ENCODE measurements around the gene ICAM3. TPM values are rescaled to one million over a fixed set of nuclear protein-coding genes. Genes with fewer than 3 reads are reported as not detected.
A peak's percentile ranks its signal among the peaks of the same experiment; 100 is the strongest.

ICAM3 gene
- total RNA-seq, 1 donor from 2014 or later, result 7.9 TPM

DNA sequence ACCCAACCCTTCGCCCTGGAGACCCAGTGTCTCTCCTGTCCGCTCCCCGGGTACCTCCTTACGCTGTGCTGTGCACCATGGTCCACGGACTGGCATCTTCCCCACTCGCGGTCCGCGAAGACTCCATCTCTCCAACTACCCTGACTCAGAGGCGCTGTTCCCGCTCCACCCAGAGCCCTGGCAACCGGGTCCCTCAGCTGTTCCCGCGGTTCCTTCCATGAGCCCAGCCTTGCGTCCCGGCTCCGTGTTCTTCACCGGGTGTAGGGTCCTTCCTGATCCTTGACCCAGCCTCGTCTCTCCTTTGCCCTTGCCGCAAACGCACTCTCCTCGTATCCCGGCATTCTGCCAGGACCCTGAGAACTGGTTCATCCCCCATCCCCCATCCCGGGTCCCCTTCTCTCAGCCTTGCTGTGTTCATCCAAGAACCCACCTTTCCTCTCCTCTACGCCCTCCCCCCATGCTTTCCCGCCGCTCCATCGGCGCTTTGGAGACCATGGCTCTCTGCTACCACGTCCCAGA is 49.0 kb downstream of the ICAM3 start:
- peak in 1 of 2 donors; percentile 92 for DNase-seq (ENCODE audit: extremely low spot score in 2 of 2)
- H3K4me1 ChIP-seq, result peaks cover 86% of the 10 kb centered on the region
- H3K27me3 ChIP-seq, result peaks cover 24% of the 10 kb centered on the region
- TF ChIP-seq POLR2A (IDR thresholded peaks at IDR 0.05), result no peak
- no peak for TF ChIP-seq POLR2AphosphoS5 (IDR thresholded peaks at IDR 0.05; ENCODE audit: insufficient read depth in 1 of 2, low read depth in 1 of 2)
- TF ChIP-seq, protein P1, sequence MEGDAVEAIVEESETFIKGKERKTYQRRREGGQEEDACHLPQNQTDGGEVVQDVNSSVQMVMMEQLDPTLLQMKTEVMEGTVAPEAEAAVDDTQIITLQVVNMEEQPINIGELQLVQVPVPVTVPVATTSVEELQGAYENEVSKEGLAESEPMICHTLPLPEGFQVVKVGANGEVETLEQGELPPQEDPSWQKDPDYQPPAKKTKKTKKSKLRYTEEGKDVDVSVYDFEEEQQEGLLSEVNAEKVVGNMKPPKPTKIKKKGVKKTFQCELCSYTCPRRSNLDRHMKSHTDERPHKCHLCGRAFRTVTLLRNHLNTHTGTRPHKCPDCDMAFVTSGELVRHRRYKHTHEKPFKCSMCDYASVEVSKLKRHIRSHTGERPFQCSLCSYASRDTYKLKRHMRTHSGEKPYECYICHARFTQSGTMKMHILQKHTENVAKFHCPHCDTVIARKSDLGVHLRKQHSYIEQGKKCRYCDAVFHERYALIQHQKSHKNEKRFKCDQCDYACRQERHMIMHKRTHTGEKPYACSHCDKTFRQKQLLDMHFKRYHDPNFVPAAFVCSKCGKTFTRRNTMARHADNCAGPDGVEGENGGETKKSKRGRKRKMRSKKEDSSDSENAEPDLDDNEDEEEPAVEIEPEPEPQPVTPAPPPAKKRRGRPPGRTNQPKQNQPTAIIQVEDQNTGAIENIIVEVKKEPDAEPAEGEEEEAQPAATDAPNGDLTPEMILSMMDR (IDR thresholded peaks at IDR 0.05), result no peak
- H3K27ac ChIP-seq, result no peak overlapping the region
- peak overlapping the region; percentile 37 to 56 for H3K4me3 ChIP-seq
- intact Hi-C loops (cut with DNase I), result no loop called here
- peaks cover 0 to 2% of the 10 kb centered on the region in 2 donors for H3K36me3 ChIP-seq
- no peaks in the 10 kb centered on the region for H3K9me3 ChIP-seq

DNA sequence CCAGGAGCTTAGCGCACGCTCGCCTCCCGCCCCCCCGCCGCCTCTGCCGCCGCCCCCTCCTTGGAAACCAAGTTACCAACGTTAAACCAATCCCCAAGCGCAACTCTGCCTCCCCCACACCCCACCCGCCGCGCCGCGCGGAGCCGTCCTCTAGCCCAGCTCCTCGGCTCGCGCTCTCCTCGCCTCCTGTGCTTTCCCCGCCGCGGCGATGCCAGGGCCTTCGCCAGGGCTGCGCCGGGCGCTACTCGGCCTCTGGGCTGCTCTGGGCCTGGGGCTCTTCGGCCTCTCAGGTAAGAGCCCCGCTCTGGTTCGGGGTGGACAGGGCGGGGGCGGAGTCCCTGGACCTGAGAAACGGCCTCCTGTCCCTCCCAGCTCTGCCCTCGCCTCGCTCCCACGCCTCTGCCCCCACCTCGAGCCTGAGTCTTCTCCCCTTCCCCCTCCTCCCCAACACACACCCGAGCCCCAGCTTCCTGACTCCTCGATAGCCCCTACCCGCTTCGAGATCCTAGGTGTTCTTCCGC is 49.5 kb downstream of the ICAM3 start, which contains the start of gene ICAM5:
TSS of gene ICAM5 (plus strand) at position 117 of the 521 bp plus-strand sequence. CDS start at position 209, 92 bp downstream.
- DNase-seq (ENCODE audit: extremely low spot score in 2 of 2), result no peak
- peak within 1 kb of the TSS; percentile 37 to 56 for H3K4me3 ChIP-seq

DNA sequence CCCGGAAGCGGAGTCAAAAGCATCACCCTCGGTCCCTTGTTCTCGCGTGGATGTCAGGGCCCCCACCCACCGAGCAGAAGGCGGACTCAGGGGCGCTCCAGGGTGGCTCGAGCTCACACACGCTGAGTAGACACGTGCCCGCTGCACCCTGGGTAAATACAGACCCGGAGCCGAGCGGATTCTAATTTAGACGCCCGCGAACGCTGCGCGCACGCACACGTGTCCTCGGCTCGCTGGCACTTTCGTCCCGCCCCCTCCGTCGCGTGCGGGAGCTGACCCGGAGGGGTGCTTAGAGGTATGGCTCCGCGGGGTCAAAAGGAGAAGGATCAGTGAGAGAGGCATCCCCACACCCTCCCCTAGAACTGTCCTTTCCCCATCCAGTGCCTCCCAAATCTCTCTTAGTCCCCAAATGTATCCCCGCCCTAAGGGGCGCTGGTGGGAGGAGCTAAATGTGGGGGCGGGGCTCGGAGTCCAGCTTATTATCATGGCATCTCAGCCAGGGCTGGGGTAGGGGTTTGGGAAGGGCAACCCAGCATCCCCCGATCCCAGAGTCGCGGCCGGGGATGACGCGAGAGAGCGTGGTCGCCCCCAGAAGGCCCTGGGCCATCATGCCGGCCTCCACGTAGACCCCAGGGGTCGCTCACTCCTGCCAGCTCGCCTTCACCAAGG is 50.1 kb downstream of the ICAM3 start:
- peak overlapping the region; percentile 37 to 56 for H3K4me3 ChIP-seq
- intact Hi-C loops (cut with DNase I), result no loop called here
- peaks cover 80% of the 10 kb centered on the region for H3K4me1 ChIP-seq
- H3K27ac ChIP-seq, result no peak overlapping the region
- TF ChIP-seq, protein P1 (IDR thresholded peaks at IDR 0.05), result no peak
- TF ChIP-seq POLR2AphosphoS5 (IDR thresholded peaks at IDR 0.05; ENCODE audit: insufficient read depth in 1 of 2, low read depth in 1 of 2) (no peak), POLR2A (IDR thresholded peaks at IDR 0.05) (no peak)
- DNase-seq (ENCODE audit: extremely low spot score in 2 of 2), result no peak
- peaks cover 0 to 11% of the 10 kb centered on the region in 2 donors for H3K36me3 ChIP-seq
- peaks cover 13% of the 10 kb centered on the region for H3K27me3 ChIP-seq
- no peaks in the 10 kb centered on the region for H3K9me3 ChIP-seq

More for the DNA sequence above, 49.5 kb downstream of the ICAM3 start, which contains the start of gene ICAM5:
- no peaks in the 10 kb centered on the region for H3K9me3 ChIP-seq
- H3K4me1 ChIP-seq, result peaks cover 81% of the 10 kb centered on the region
- H3K27me3 ChIP-seq, result peaks cover 19% of the 10 kb centered on the region
- intact Hi-C loops (cut with DNase I), result no loop called here
- no peak within 1 kb of the TSS for H3K27ac ChIP-seq
- H3K36me3 ChIP-seq, result peaks cover 0 to 7% of the 10 kb centered on the region in 2 donors
- TF ChIP-seq POLR2A (IDR thresholded peaks at IDR 0.05) (no peak), POLR2AphosphoS5 (IDR thresholded peaks at IDR 0.05; ENCODE audit: insufficient read depth in 1 of 2, low read depth in 1 of 2) (no peak)
- TF ChIP-seq, protein P1 (IDR thresholded peaks at IDR 0.05), result no peak

DNA sequence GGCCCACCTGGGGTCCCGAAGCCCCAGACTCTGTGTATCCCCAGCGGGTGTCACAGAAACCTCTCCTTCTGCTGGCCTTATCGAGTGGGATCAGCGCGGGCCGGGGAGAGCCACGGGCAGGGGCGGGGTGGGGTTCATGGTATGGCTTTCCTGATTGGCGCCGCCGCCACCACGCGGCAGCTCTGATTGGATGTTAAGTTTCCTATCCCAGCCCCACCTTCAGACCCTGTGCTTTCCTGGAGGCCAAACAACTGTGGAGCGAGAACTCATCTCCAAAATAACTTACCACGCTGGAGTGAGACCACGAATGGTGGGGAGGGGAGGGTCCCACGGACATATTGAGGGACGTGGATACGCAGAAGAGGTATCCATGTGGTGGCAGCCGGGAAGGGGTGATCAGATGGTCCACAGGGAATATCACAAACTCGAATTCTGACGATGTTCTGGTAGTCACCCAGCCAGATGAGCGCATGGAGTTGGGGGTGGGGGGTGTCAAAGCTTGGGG is 50.7 kb downstream of the ICAM3 start:
- no peak for TF ChIP-seq POLR2AphosphoS5 (IDR thresholded peaks at IDR 0.05; ENCODE audit: insufficient read depth in 1 of 2, low read depth in 1 of 2)
- TF ChIP-seq POLR2A (IDR thresholded peaks at IDR 0.05), result no peak
- TF ChIP-seq, protein P1 (IDR thresholded peaks at IDR 0.05), result no peak
- intact Hi-C loops (cut with DNase I), result no loop called here
- Histone ChIP-seq H3K4me1 (peaks cover 80% of the 10 kb centered on the region), H3K27me3 (peaks cover 7% of the 10 kb centered on the region), H3K27ac (no peak overlapping the region), H3K36me3 (peaks cover 0 to 15% of the 10 kb centered on the region in 2 donors), H3K9me3 (no peaks in the 10 kb centered on the region), H3K4me3 (peak overlapping the region; percentile 37 to 56)
- DNase-seq (ENCODE audit: extremely low spot score in 2 of 2), result no peak

Measured in vagina (tissue), 2 donors.